Endothelial cell of umbilical vein (primary cell): Measurements from ENCODE around the gene HIF1AN. TPM values are rescaled to one million over a fixed set of nuclear protein-coding genes. Genes with fewer than 3 reads are reported as not detected.

Experiments used
- BruUV-seq: library from RNA; stranded (reverse); fragments of 400-500 nt; replicated peaks from 2 replicates; lab custom pipeline; 2021; lab: Mats Ljungman, UMichigan
- CTCF ChIA-PET: fragments of 300-600, 350-600 bp; sonication (Branson Sonifier 250); formaldehyde crosslinking; loops from one replicate; lab custom pipeline; 2021; ENCODE audit warnings: antibody characterized with exemption, inconsistent platforms; lab: Charles Lee
- POLR2A ChIA-PET: fragments of 300-600, 350-600 bp; sonication (Branson Sonifier 250); formaldehyde crosslinking; loops from one replicate; lab custom pipeline; 2021; ENCODE audit warnings: antibody characterized with exemption, inconsistent platforms; lab: Charles Lee
- DNase-seq: peaks from one replicate; pipeline ENCODE4 v3.0.0-alpha.2; 2011; ENCODE audit warnings: low read depth, low spot score
- FAIRE-seq: peaks from 2 replicates; lab custom pipeline; 2011; peaks lifted over from hg19 to GRCh38; lab: Jason Lieb, UNC
- H2AFZ ChIP-seq: 2 replicates; pipeline ENCODE4 v1.6.0; 2012; ENCODE audit warnings: low read depth, low read length, control low read depth, inconsistent platforms
- H3K27ac ChIP-seq: 2 replicates; pipeline ENCODE4 v1.5.1; 2011; ENCODE audit warnings: low read depth, mild to moderate bottlenecking, control low read depth, low read length, moderate library complexity; ENCODE audit not compliant: insufficient read depth
- H3K27me3 ChIP-seq, 2 experiments: 2 replicates each; pipeline versions ENCODE4 v1.6.0 to v1.6.1; 2011; ENCODE audit warnings: low read length in 2 of 2, mixed read lengths in 1 of 2; ENCODE audit not compliant: control insufficient read depth in 2 of 2, insufficient read depth in 2 of 2
- H3K36me3 ChIP-seq, 2 experiments: 2 replicates in 1 of 2; 3 replicates in 1 of 2; pipeline ENCODE4 v1.5.1; 2011; ENCODE audit warnings: low read length in 2 of 2, mild to moderate bottlenecking in 1 of 2, moderate library complexity in 1 of 2; ENCODE audit not compliant: control insufficient read depth in 2 of 2, insufficient read depth in 2 of 2; ENCODE audit errors: extremely low read depth in 1 of 2
- H3K4me1 ChIP-seq: 3 replicates; pipeline ENCODE4 v1.5.1; 2011; ENCODE audit warnings: mild to moderate bottlenecking, low read length; ENCODE audit not compliant: control insufficient read depth, insufficient read depth; ENCODE audit errors: extremely low read depth
- H3K4me2 ChIP-seq: 2 replicates; pipeline ENCODE4 v1.6.1; 2011; ENCODE audit warnings: low read length, control low read depth, mixed read lengths; ENCODE audit not compliant: insufficient read depth
- H3K4me3 ChIP-seq, 3 experiments: fragments of 200-600 bp in 1 of 3; sonication (generic), shearing (Covaris generic) in 1 of 3; replicated peaks in 1 of 3; 2 replicates each; pipeline ENCODE4 v1.5.1; 2011 to 2016; ENCODE audit warnings: control low read depth in 3 of 3, low read length in 3 of 3, mild to moderate bottlenecking in 2 of 3, inconsistent platforms in 1 of 3, low read depth in 1 of 3, moderate library complexity in 1 of 3; ENCODE audit not compliant: insufficient read depth in 1 of 3
- H3K79me2 ChIP-seq: 2 replicates; pipeline ENCODE4 v1.6.0; 2012; ENCODE audit warnings: low read length, inconsistent platforms; ENCODE audit not compliant: control insufficient read depth, insufficient read depth
- H3K9ac ChIP-seq: replicated peaks from 2 replicates; pipeline ENCODE3; 2011; ENCODE audit warnings: low read length, control low read depth; ENCODE audit not compliant: insufficient read depth; ENCODE audit errors: extremely low read depth
- H3K9me1 ChIP-seq: replicated peaks from 3 replicates; pipeline ENCODE4 v1.6.0; 2011; ENCODE audit warnings: mild to moderate bottlenecking, low read length; ENCODE audit not compliant: control insufficient read depth, insufficient read depth; ENCODE audit errors: extremely low read depth
- H3K9me3 ChIP-seq: replicated peaks from 2 replicates; pipeline ENCODE4 v1.5.1; 2012; ENCODE audit warnings: low read length, inconsistent platforms; ENCODE audit not compliant: control insufficient read depth, insufficient read depth
- H4K20me1 ChIP-seq: replicated peaks from 2 replicates; pipeline ENCODE3; 2011; ENCODE audit warnings: mild to moderate bottlenecking, low read length; ENCODE audit not compliant: control insufficient read depth, insufficient read depth; ENCODE audit errors: extremely low read depth
- CTCF ChIP-seq, 2 donors: IDR thresholded peaks; 1 replicate in 1 of 2; 2 replicates in 1 of 2; pipeline ENCODE4 v1.5.1; 2011; ENCODE audit warnings: low read length in 2 of 2, mild to moderate bottlenecking in 2 of 2, moderate library complexity in 2 of 2, control low read depth in 1 of 2, inconsistent platforms in 1 of 2, low read depth in 1 of 2; ENCODE audit not compliant: insufficient read depth in 1 of 2; ENCODE audit errors: extremely low read depth in 1 of 2
- EZH2 ChIP-seq: IDR thresholded peaks from 2 replicates; pipeline ENCODE4 v1.6.1; 2012; ENCODE audit warnings: borderline replicate concordance, low read depth, mild to moderate bottlenecking, moderate library complexity, low read length, inconsistent platforms; ENCODE audit not compliant: severe bottlenecking
- FOS ChIP-seq: IDR thresholded peaks from 2 replicates; pipeline ENCODE4 v1.6.1; 2011; ENCODE audit warnings: mild to moderate bottlenecking, low read length, moderate library complexity, borderline replicate concordance; ENCODE audit not compliant: insufficient read depth
- GATA2 ChIP-seq: IDR thresholded peaks from 2 replicates; pipeline ENCODE4 v1.7.0; 2011; ENCODE audit warnings: low read depth, mild to moderate bottlenecking, moderate library complexity, mixed read lengths, low read length; ENCODE audit not compliant: insufficient read length, insufficient read depth
- JUN ChIP-seq: IDR thresholded peaks from 2 replicates; pipeline ENCODE4 v1.6.1; 2011; ENCODE audit warnings: borderline replicate concordance, low read depth; ENCODE audit not compliant: insufficient read length, insufficient read depth
- MAX ChIP-seq: IDR thresholded peaks from 2 replicates; pipeline ENCODE4 v1.6.1; 2011; ENCODE audit not compliant: insufficient read depth, insufficient read length
- MYC ChIP-seq: IDR thresholded peaks from one replicate; pipeline ENCODE4 v1.6.1; 2011; ENCODE audit warnings: mild to moderate bottlenecking, low read depth, low read length
- POLR2A ChIP-seq: IDR thresholded peaks from 2 replicates; pipeline ENCODE4 v1.6.1; 2012; ENCODE audit warnings: low read depth, mild to moderate bottlenecking, control low read depth, low read length
- POLR2AphosphoS5 ChIP-seq: IDR thresholded peaks from 2 replicates; pipeline ENCODE4 v1.6.1; 2012; ENCODE audit warnings: low read depth, mild to moderate bottlenecking, control low read depth, low read length, moderate library complexity; ENCODE audit not compliant: insufficient read depth
- dilution Hi-C: fragments of 300-500 bp; cut with MboI; formaldehyde crosslinking; loops from one replicate; pipeline ENCODE4 v1.15.0; 2019; ENCODE audit warnings: low sequenced_read_pairs; ENCODE audit not compliant: extremely low pct_ligation_motif_present
- intact Hi-C: fragments of 100-400 bp; cut with micrococcal nuclease; formaldehyde crosslinking; loops from one replicate; pipeline ENCODE4 v1.10.0; 2022
- polyA plus RNA-seq, 4 experiments: library from polyadenylated mRNA; depleted of rRNA in 3 of 4; stranded (reverse) in 3 of 4; unstranded in 1 of 4; fragments of >200 nt; gene quantifications; 2 replicates each; pipeline versions ENCODE4 v1.2.1 to v1.2.3, GENCODE V29; 2011 to 2012; ENCODE audit warnings: missing spikeins in 1 of 4
- total RNA-seq: library from RNA; stranded (reverse); gene quantifications from 2 replicates; pipeline ENCODE4 v1.2.3, GENCODE V29; 2021

The HIF1AN gene
- total and polyA plus RNA-seq, 2 donors (not counting 3 experiments of a cell fraction or from before 2014, with no cell fraction given): 7.3 to 34.0 TPM

- no peak for DNase-seq
- TF ChIP-seq FOS (no peak), CTCF (IDR thresholded peaks at IDR 0.05; ENCODE audit: extremely low read depth in 1 of 2, insufficient read depth in 1 of 2, low read depth in 1 of 2, low read length in 2 of 2) (no peak), MYC (no peak), GATA2 (no peak), POLR2A (no peak), MAX (no peak), JUN (no peak), POLR2AphosphoS5 (no peak), EZH2 (no peak)
- Histone ChIP-seq H3K9me3 (no peaks in the 10 kb centered on the region), H3K9me1 (no peaks in the 10 kb centered on the region), H3K79me2 (no peaks in the 10 kb centered on the region), H4K20me1 (no peaks in the 10 kb centered on the region), H3K4me2 (no peak overlapping the region), H3K27me3 (peaks cover 9 to 18% of the 10 kb centered on the region in 2 experiments), H3K27ac (no peak overlapping the region), H2AFZ (no peak overlapping the region), H3K36me3 (no peaks in the 10 kb centered on the region), H3K4me1 (no peaks in the 10 kb centered on the region), H3K4me3 (no peak overlapping the region), H3K9ac (no peak overlapping the region)
- ChIA-PET POLR2A (no interaction called here), CTCF (interaction anchor here (3.4 kb wide), 1 partner anchor 13 kb away, joined by 13 read pairs; no protein-coding TSS in a partner anchor)
- FAIRE-seq: no peak
- BruUV-seq: no TSS peak
- intact Hi-C loops (no loop called here), dilution Hi-C loops (no loop called here)
These were observed 40.5 kb downstream of the HIF1AN start for GRCh38 chr10:100576282-100576635.
